IPS DF 4.7 (cell line): ENCODE data around the gene TPBG.
A peak's percentile ranks its signal among the peaks of the same experiment; 100 is the strongest.

ENCODE experiments used
- DNase-seq: peaks from one replicate; pipeline ENCODE4 v3.0.0-alpha.2; 2013; ENCODE audit warnings: low spot score; ENCODE audit errors: extremely low read depth

The TPBG gene, protein sequence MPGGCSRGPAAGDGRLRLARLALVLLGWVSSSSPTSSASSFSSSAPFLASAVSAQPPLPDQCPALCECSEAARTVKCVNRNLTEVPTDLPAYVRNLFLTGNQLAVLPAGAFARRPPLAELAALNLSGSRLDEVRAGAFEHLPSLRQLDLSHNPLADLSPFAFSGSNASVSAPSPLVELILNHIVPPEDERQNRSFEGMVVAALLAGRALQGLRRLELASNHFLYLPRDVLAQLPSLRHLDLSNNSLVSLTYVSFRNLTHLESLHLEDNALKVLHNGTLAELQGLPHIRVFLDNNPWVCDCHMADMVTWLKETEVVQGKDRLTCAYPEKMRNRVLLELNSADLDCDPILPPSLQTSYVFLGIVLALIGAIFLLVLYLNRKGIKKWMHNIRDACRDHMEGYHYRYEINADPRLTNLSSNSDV

GRCh38 chr6:82363428-82364086 is at the start of gene TPBG:
TPBG (plus strand) TSS chr6:82363817; CDS start chr6:82364962, 1,145 bp downstream.
- peak; percentile 69 for DNase-seq

DNA sequence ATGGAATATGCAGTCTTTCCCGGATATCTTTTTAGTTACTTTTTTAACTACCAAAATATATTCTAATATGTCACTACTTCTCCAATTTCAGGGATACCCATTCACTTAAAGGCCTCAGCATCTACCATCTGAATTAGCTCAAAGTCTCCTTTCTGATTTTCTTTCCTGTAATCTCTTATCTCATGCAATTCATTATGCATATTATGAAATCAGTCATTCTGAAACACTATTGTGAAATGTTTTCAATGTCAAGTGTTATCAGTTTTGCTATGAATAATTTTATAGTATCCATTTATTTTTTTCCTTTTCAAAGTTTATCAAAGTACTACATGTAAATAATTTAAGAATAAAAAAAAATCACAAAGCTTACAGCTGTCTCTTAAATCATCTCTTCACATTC is 41.2 kb upstream of the TPBG start:
- DNase-seq: no peak

- DNase-seq: no peak
These were observed 33.9 kb upstream of the TPBG start for GRCh38 chr6:82329766-82330165.

GRCh38 chr6:82330171-82330804 is 33.3 kb upstream of the TPBG start:
- DNase-seq: no peak

DNA sequence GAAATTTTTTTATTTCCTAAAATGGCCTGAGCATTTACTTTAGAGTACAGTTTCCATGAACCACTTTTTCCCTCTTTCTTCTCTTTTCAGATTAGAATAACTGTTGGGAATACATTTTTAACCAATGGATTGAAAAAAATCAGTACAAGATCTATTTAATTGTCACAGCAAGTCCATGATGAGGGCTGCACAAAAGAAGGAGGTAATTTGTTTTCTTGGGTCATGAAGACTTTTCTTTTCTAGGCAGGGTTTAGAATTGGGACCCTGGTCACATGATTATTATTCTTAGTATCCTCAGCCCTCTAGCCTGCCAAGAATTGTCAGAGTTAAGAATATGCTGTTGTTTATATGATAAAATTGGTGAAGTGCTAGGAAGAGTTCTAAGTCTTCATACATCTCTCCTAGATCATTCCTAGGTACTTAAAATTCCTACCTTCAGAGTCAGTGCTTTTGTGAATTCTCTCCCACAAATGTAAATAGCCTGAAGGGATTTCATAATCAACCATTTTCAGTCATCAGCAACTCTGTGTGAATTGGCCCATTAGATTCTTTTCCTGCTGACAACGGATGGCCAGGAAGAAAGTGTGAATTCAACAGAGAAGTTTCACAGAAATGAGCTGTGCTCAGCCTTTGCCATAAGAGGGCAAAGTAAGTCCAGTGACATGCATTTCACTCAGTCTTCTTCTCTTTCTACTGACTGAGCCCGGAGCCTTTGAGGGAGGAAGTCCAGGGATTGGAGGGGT is 32.4 kb upstream of the TPBG start:
- DNase-seq: no peak

DNA sequence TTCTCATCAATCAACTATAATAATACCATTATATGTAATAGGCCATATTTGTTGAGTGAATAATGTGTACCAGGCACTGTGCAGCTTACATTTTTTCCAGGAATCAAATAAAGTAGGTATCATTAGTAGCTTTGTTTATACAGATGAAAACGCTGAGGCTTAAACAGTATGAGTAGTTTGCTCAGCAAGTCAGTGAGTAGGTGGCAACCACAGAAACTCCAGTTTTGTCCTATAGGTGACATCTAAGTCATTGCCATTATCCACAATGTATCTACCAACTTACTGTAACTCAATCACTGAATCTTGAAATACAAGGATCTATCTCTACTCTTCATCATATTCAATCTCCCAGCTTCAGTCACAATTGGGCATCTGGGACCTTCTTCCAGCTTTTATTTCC is 29.8 kb upstream of the TPBG start:
- no peak for DNase-seq

GRCh38 chr6:82337688-82338257 is 25.8 kb upstream of the TPBG start:
- no peak for DNase-seq

GRCh38 chr6:82348130-82348529 is 15.5 kb upstream of the TPBG start:
- DNase-seq: no peak

- no peak for DNase-seq
These were observed 9.8 kb upstream of the TPBG start for GRCh38 chr6:82353848-82354247.

GRCh38 chr6:82360552-82360951 is 3.1 kb upstream of the TPBG start:
- DNase-seq: no peak

DNA sequence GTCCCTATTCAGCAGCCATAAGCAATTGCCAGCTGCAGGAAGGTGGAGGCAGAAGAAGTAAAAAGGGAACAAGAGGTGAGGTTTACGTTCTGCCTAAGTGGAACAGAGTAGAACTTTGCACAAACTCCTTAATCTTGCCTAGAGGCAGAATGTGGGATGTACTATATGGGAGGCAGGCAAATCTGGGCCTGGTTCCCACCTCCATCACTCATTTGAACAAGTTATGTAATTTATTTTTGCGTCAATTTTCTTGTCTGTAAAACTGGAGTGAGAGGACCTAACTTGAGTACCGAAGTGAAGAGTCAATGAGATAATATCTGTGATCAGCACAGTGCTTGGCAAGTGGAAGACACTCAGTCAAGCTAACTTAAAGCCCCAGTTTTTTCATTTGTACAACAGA is 2.0 kb upstream of the TPBG start:
- DNase-seq: no peak

GRCh38 chr6:82362144-82362543 is 1.5 kb upstream of the TPBG start:
- DNase-seq: no peak

GRCh38 chr6:82362878-82363427 is 664 bp upstream of the TPBG start:
- DNase-seq: no peak

DNA sequence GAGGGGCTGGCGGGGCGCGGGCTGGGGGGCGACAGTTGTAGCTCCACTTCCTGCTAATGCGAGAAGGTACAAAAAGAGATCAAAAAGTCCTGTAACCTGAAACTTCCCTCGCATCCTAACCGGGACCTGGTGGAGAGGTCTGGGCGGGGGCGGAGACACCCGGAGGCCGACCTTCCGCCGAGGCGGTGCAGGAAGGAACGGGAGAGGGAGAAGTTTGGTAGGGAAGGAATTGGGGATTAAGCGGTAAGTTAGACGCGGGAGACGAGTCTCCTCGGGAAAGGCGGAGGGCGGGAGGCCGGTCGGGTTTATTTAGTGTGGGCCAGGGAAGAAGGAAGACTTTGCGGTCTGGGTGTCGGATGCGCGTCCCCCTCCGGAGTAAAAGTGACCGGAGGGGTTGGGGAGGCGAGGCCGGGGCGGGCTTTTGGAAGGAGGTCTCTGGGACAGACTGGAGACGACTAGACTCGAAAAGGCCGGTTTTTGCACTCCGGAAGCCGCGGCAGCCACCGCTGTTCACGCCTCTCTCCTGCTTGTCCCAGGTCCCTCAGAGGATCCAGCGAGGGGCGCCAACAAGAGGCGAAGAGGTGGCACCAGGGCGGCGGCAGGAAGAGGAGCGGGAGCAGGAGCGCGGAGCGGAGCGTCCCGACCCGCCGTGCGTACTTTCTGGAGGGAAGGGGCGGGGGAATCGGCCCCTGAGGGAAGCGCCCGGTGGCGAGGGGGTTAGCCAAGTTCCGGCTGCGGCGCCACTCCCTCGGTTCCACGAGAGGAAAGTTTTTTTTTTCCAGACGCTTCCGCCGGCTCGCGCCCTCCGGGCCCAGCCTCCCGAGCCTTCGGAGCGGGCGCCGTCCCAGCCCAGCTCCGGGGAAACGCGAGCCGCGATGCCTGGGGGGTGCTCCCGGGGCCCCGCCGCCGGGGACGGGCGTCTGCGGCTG is 734 bp downstream of the TPBG start:
- no peak for DNase-seq

GRCh38 chr6:82365016-82365795 is 1.6 kb downstream of the TPBG start:
- no peak for DNase-seq

DNA sequence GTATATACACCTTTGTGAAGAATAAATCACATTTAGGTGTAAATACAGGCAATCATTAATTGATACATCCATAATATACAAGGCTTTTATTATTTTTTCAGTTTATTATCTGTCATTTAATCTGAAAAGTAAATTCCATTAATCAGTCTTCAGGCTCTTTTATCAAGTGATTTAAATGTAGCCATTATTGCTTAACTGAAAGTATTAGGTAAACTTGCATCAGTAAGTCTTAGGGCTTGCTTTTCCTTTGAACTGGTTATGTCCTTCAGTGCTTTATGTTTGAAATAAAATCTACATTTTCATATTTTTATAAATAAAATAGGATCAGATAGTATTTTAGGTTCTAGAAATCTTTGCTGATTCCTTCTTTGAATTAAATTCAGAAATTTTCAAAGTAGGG is 4.1 kb downstream of the TPBG start:
- DNase-seq: no peak

GRCh38 chr6:82370788-82371187 is 7.2 kb downstream of the TPBG start:
- no peak for DNase-seq

DNA sequence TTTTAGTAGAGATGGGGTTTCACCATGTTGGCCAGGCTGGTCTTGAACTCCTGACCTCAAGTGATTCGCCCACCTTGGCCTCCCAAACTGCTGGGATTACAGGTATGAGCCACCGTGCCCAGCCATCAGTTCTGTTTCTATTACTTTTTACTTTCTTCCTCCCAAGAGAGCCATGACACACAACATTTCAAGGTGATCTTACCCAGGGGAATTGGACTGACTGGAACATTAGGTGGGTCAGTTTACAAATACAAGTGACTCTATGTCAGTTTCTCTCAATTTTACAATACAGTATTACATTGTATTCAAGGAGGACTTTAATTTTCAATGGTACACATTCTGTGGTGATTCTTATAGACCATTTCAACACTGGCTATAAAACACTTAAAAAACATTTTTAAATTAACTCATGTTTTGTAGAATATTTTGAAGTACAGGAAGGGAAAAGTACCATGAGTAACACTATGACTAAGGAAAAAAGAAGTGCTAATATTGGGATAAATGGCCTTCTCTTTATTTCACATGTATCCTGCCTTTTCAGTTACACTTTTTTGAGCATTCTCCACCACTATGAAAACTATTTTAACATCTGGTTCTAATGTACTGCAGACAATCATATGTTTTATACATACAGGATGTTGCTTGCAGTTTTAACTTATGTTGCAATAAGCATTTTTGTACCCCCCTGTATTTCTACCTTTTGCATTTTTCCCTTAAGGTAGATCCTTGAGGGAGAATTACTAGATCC is 8.4 kb downstream of the TPBG start:
- no peak for DNase-seq

- DNase-seq: no peak
These were observed 9.0 kb downstream of the TPBG start for GRCh38 chr6:82372656-82373055.
